ENCODE results near the gene PHF21A.

GRCh38 chr11:46026606-46027293, 94.5 kb downstream of the PHF21A start:
- TF ChIP-seq ATF3 (IDR thresholded peaks at IDR 0.05; ENCODE audit: insufficient read depth, low read depth, low read length) (no peak), POLR2A (IDR thresholded peaks at IDR 0.05; ENCODE audit: control extremely low read depth in 1 of 2, low read depth in 2 of 2, low read length in 2 of 2) (no peak), SIRT6 (IDR thresholded peaks at IDR 0.05; ENCODE audit: low read length) (no peak), CTCF (IDR thresholded peaks at IDR 0.05; ENCODE audit: control extremely low read depth in 1 of 3, insufficient read depth in 1 of 3, low read depth in 1 of 3, low read length in 3 of 3) (no peak), GTF2F1 (IDR thresholded peaks at IDR 0.05; ENCODE audit: borderline replicate concordance, low read depth, low read length) (no peak), ASH2L (IDR thresholded peaks at IDR 0.05; ENCODE audit: low read length) (no peak), EP300 (IDR thresholded peaks at IDR 0.05; ENCODE audit: borderline replicate concordance in 1 of 2, low read depth in 2 of 2, low read length in 2 of 2) (no peak), ZNF274 (IDR thresholded peaks at IDR 0.05; ENCODE audit: borderline replicate concordance, extremely low read depth, low read length) (no peak), MAFK (IDR thresholded peaks at IDR 0.05; ENCODE audit: low read depth, low read length) (no peak), BRCA1 (IDR thresholded peaks at IDR 0.05; ENCODE audit: low read depth, low read length) (no peak), TAF1 (IDR thresholded peaks at IDR 0.05; ENCODE audit: low read depth, low read length) (no peak)
